H1 (cell line): Measurements from ENCODE around the gene WWP2. TPM values are rescaled to one million over a fixed set of nuclear protein-coding genes. Genes with fewer than 3 reads are reported as not detected.

Experiments used
- BRCA1 ChIP-seq: IDR thresholded peaks from 2 replicates; pipeline ENCODE4 v1.6.1; 2012; ENCODE audit warnings: low read depth, low read length, improper control_type of control experiment
- CBX5 ChIP-seq: fragments of 300-800, 300-1000 bp; sonication (generic); IDR thresholded peaks from 2 replicates; pipeline ENCODE4 v1.7.1; 2016; ENCODE audit warnings: antibody characterized with exemption, low read length, low read depth
- CTCF ChIP-seq, 3 experiments: IDR thresholded peaks; 1 replicate in 2 of 3; 2 replicates in 1 of 3; pipeline versions ENCODE4 v1.5.1 to v1.6.1; 2011; ENCODE audit warnings: low read length in 3 of 3, mild to moderate bottlenecking in 3 of 3, inconsistent platforms in 2 of 3, low read depth in 1 of 3, moderate library complexity in 1 of 3; ENCODE audit not compliant: insufficient read depth in 1 of 3; ENCODE audit errors: control extremely low read depth in 1 of 3
- GTF2F1 ChIP-seq: IDR thresholded peaks from 2 replicates; pipeline ENCODE4 v1.6.1; 2012; ENCODE audit warnings: low read depth, low read length, improper control_type of control experiment, borderline replicate concordance
- HDAC6 ChIP-seq: IDR thresholded peaks from one replicate; pipeline ENCODE4 v1.7.1; 2012; ENCODE audit warnings: low read depth, mild to moderate bottlenecking, inconsistent platforms, low read length, moderate library complexity
- JUN ChIP-seq: IDR thresholded peaks from 2 replicates; pipeline ENCODE4 v1.6.1; 2011; ENCODE audit warnings: low read depth, mild to moderate bottlenecking, improper control_type of control experiment, low read length
- KDM1A ChIP-seq: fragments of 200-600, 300-600 bp; sonication (generic); IDR thresholded peaks from 2 replicates; pipeline ENCODE4 v1.7.1; 2016; ENCODE audit warnings: mild to moderate bottlenecking, low read length, borderline replicate concordance
- KDM5A ChIP-seq: fragments of 200-600 bp; IDR thresholded peaks from 2 replicates; pipeline ENCODE4 v1.7.1; 2012; ENCODE audit warnings: mild to moderate bottlenecking, low read length, inconsistent platforms, mixed read lengths
- MAFK ChIP-seq: IDR thresholded peaks from 2 replicates; pipeline ENCODE4 v1.6.1; 2012; ENCODE audit warnings: low read depth, mild to moderate bottlenecking, improper control_type of control experiment, low read length
- NRF1 ChIP-seq: IDR thresholded peaks from 2 replicates; pipeline ENCODE4 v1.6.1; 2011; ENCODE audit warnings: mild to moderate bottlenecking, low read depth, low read length, improper control_type of control experiment
- POLR2AphosphoS5 ChIP-seq: IDR thresholded peaks from 2 replicates; pipeline ENCODE4 v1.6.1; 2011; ENCODE audit warnings: low read depth, low read length
- POU5F1 ChIP-seq: IDR thresholded peaks from 2 replicates; pipeline ENCODE4 v1.6.1; 2011; ENCODE audit warnings: low read depth, mild to moderate bottlenecking, low read length, moderate library complexity
- RBBP5 ChIP-seq: IDR thresholded peaks from 2 replicates; pipeline ENCODE4 v1.7.1; 2012; ENCODE audit warnings: low read depth, mild to moderate bottlenecking, inconsistent platforms, low read length, moderate library complexity, borderline replicate concordance
- RFX5 ChIP-seq: IDR thresholded peaks from 2 replicates; pipeline ENCODE4 v1.6.1; 2011; ENCODE audit warnings: low read depth, low read length, improper control_type of control experiment, borderline replicate concordance
- RXRA ChIP-seq: IDR thresholded peaks from 2 replicates; pipeline ENCODE4 v1.6.1; 2011; ENCODE audit warnings: low read depth, mild to moderate bottlenecking, low read length, moderate library complexity; ENCODE audit not compliant: insufficient read depth
- SAP30 ChIP-seq: fragments of 300-600 bp; sonication (generic); IDR thresholded peaks from 2 replicates; pipeline ENCODE4 v1.7.1; 2012; ENCODE audit warnings: low read length, moderate library complexity, mild to moderate bottlenecking, inconsistent platforms; ENCODE audit not compliant: insufficient read depth, insufficient replicate concordance
- SUZ12 ChIP-seq: fragments of 200-600 bp; sonication (generic); IDR thresholded peaks from 2 replicates; pipeline ENCODE4 v1.6.1; 2012; ENCODE audit warnings: mild to moderate bottlenecking, inconsistent platforms, low read length, moderate library complexity, mixed read lengths
- TBP ChIP-seq: IDR thresholded peaks from 2 replicates; pipeline ENCODE4 v1.6.1; 2011; ENCODE audit warnings: low read depth, low read length, improper control_type of control experiment
- TEAD4 ChIP-seq: IDR thresholded peaks from 2 replicates; pipeline ENCODE4 v1.6.1; 2012; ENCODE audit warnings: low read depth, low read length, inconsistent platforms, mixed read lengths
- polyA plus RNA-seq, 7 experiments: library from polyadenylated mRNA; depleted of rRNA in 3 of 7; stranded (reverse) in 5 of 7; unstranded in 2 of 7; fragments of >200 nt in 5 of 7; fragments of 200-250 nt in 2 of 7; gene quantifications; 1 replicate in 5 of 7; 2 replicates in 1 of 7; 4 replicates in 1 of 7; pipeline versions ENCODE4 v1.2.1 to v1.2.3, GENCODE V29; 2011 to 2013; ENCODE audit warnings: missing spikeins in 2 of 7, mixed read lengths in 2 of 7
- total RNA-seq: library from RNA; stranded (reverse); fragmentation: NEBNext Ultra II Directional; extraction: Animal tissue kit (Norgen Biotek cat#: 25700); gene quantifications from 2 replicates; pipeline ENCODE4 v1.2.1, GENCODE V29; 2021
- TF ChIP-seq, protein P1 (sequence below): IDR thresholded peaks from 2 replicates; pipeline ENCODE4 v1.6.1; 2011; ENCODE audit warnings: low read depth, mild to moderate bottlenecking, low read length; ENCODE audit not compliant: insufficient read depth

WWP2 gene
- total and polyA plus RNA-seq, 2 of the 8 experiments (the other 6 are each of a cell fraction or from before 2014, with no cell fraction given) = 14.1 to 42.2 TPM

- TF ChIP-seq RFX5 (no peak), MAFK (peak; percentile 39; the same call in 1 of the 2 replicates), POLR2AphosphoS5 (peak; percentile 77), BRCA1 (no peak), GTF2F1 (peak; percentile 94), SAP30 (no peak), NRF1 (no peak), CTCF (IDR thresholded peaks at IDR 0.05; ENCODE audit: control extremely low read depth in 1 of 3, insufficient read depth in 1 of 3, low read depth in 1 of 3, low read length in 3 of 3) (no peak), RXRA (no peak), TEAD4 (no peak), CBX5 (no peak), KDM1A (no peak), POU5F1 (no peak), HDAC6 (no peak), SUZ12 (no peak), JUN (no peak), RBBP5 (peak; percentile 64; the same call in 1 of the 2 replicates), TBP (peak; percentile 77), KDM5A (0 out of 2 replicates have a peak, but pooled peaks have one; percentile 49)
- TF ChIP-seq, protein P1, sequence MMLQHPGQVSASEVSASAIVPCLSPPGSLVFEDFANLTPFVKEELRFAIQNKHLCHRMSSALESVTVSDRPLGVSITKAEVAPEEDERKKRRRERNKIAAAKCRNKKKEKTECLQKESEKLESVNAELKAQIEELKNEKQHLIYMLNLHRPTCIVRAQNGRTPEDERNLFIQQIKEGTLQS = peak; percentile 99
Measured at GRCh38 chr16:69761983-69762813, at the start of gene WWP2 (continued).
